ENCODE data around the gene WDTC1. TPM values are rescaled to one million over a fixed set of nuclear protein-coding genes. Genes with fewer than 3 reads are reported as not detected.
"Not testable (repeated sequence)": the region's sequence is repeated elsewhere in the genome, so short reads cannot be mapped to it uniquely, and the experiment has no call there.

WDTC1 gene
- total RNA-seq, 1 donor from 2014 or later: 53.6 TPM

GRCh38 chr1:27241677-27242076 lies 7.2 kb downstream of the WDTC1 start:
- no peak for DNase-seq (ENCODE audit: low spot score)
- intact Hi-C loops (cut with DNase I): no loop called here

DNA sequence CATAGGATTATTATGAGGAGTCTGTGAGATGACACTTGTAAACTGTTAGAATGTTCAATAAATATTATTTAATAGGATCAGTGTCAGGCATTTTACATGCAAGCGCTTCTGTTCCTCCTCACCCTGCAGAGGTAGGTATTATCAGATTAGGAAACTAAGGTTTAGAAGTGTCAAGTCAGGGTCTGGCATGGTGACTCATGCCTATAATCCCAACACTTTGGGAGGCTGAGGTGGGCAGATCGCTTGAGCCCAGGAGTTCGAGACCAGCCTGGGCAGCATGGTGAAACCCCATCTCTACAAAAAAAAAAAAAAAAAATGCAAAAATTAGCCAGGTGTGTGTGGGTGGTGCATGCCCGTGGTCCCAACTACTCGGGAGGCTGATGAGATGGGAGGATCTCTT lies 9.2 kb downstream of the WDTC1 start:
- DNase-seq (ENCODE audit: low spot score): not testable (repeated sequence)

DNA sequence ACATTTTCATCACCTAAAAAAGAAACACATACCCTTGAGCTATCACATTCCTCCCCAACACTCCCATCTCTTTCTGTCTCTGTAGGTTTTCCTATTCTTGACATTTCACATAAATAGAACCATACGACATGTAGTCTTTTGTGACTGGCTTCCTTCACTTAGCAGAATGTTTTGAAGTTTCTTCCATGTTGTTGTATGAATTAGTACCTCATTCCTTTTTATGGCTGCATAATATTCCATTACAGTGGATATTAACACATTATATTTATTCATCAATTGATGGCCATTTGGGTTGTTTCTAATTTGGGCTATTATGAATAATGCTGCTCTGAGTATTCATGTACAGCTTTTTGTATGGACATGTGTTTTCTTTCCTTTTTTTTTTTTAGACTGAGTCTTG lies 11.8 kb downstream of the WDTC1 start:
- no peak for DNase-seq (ENCODE audit: low spot score)
- intact Hi-C loops (cut with DNase I): no loop called here

More for the DNA sequence above, 9.2 kb downstream of the WDTC1 start:
- intact Hi-C loops (cut with DNase I): not testable (repeated sequence)

DNA sequence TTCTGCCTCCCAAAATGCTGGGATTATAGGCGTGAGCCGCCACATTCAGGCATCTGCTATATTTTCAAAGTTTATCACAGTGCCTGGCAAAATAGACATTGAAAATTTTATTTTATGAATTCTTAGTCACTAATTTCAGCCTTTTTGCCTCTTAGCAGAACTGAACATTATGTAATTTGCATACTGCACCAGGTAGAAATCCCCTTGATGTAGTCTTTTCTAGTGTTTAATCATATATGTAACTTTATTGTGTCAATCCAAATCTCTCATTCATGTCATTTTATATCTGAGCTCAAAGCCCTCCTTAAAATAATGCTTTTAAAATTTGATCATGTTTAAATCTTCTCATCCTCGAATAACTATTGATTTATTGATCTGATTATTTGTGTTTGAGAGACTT lies 19.2 kb downstream of the WDTC1 start:
- DNase-seq (ENCODE audit: low spot score): no peak
- intact Hi-C loops (cut with DNase I): no loop called here

- intact Hi-C loops (cut with DNase I): no loop called here
- no peak for DNase-seq (ENCODE audit: low spot score)
Observed at GRCh38 chr1:27255136-27255535, 20.7 kb downstream of the WDTC1 start.

DNA sequence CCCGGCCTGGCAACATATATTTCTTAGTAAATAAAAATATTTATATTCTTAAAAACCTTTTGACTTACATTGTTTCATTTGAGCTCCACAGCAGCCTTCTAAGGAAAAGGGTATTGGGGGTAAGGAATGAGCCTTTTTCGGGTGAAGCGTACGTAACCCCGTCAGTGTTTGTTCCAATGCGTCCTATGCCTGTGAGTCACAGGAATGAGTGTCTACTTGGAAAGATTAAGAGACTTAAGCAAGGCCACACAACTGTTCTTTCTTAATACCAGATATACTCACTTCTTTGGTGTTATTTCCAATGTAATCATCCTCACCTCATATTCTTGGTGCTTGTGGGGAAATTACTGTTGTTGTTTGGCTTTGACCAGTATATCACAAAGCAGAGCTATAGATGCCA lies 22.7 kb downstream of the WDTC1 start:
- intact Hi-C loops (cut with DNase I): no loop called here
- no peak for DNase-seq (ENCODE audit: low spot score)

- no peak for DNase-seq (ENCODE audit: low spot score)
- intact Hi-C loops (cut with DNase I): no loop called here
Observed at GRCh38 chr1:27258598-27258997, 24.2 kb downstream of the WDTC1 start.

DNA sequence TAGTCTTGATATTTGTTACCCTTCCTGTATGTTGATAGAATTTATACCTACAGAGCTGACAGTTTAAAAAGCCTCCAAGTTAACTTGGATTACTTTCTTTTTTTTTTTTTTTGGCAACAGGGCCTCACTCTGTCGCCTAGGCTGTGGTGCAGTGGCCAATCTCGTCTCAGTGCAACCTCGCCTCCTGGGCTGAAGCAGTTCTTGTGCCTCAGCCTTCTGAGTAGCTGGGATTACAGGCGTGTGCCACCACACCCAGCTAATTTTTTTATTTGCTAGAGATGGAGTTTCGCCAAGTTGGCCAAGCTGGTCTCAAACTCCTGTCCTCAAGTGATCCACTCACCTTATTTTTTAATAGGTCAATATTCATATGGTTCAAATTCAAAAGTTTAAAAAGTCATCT lies 32.7 kb downstream of the WDTC1 start:
- intact Hi-C loops (cut with DNase I): no loop called here
- no peak for DNase-seq (ENCODE audit: low spot score)

DNA sequence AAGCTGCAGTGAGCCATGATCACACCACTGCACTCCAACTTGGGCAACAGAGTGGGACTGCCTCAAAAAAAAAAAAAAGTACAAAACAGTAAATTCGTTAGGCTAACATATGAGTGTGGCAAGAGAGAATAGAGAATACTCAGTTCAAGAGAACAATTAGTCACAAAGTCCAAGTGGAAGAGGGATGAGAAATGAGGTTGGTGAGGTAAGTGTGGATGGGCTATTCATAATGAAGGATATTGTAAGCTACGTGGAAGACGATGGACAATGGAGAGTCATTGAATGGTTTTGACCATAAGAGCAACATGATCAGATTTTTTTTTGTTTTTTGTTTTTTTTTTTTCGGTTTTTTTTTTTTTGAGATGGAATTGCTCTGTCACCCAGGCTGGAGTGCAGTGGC lies 34.8 kb downstream of the WDTC1 start:
- intact Hi-C loops (cut with DNase I): no loop called here
- DNase-seq (ENCODE audit: low spot score): no peak

DNA sequence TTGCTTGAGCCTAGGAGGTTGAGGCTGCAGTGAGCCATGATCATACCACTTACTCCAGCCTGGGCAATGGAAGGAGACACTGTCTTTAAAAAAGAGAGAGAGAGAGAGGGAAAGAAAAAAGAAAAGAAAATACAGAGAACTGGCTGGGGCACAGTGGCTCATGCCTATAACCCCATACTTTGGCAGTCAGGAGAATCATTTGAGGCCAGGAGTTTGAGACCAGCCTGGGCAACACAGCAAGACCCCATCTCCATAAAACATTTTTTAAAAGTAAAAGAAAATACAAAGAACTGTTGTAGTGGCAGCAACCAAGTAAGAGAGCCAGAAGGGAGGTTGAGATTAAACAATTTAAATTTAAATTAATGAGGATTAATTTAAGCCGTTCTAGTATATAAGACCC lies 39.8 kb downstream of the WDTC1 start:
- no peak for DNase-seq (ENCODE audit: low spot score)
- intact Hi-C loops (cut with DNase I): no loop called here

- intact Hi-C loops (cut with DNase I): no loop called here
Observed at GRCh38 chr1:27275696-27276095, 41.3 kb downstream of the WDTC1 start.

GRCh38 chr1:27284425-27285273 lies 50.2 kb downstream of the WDTC1 start:
- intact Hi-C loops (cut with DNase I): loop anchor here (1.0 to 10.0 kb wide), 3 partner anchors 90 to 237 kb away; no protein-coding TSS in a partner anchor
- peak; percentile 88 for DNase-seq (ENCODE audit: low spot score)

More at GRCh38 chr1:27275696-27276095, 41.3 kb downstream of the WDTC1 start:
- DNase-seq (ENCODE audit: low spot score): no peak

DNA sequence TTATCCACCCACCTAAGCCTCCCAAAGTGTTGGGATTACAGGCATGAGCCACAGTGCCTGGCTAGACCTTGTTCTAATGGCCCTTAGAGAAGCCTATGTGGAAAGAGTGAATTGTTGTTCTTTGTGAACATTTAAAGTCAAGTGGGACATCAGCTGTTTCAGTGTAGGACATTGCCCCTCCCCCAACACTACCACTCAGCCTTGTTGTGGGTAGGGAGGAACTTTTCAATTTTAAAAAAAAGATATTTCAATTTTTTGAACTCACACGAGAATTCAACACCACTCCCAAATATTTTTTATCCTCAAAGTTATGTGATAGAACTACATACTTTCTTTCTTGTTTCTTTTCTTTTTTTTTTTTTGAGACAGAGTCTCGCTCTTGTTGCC lies 50.8 kb downstream of the WDTC1 start:
- intact Hi-C loops (cut with DNase I): loop anchor here (10.0 kb wide), 1 partner anchor 90 kb away; no protein-coding TSS in a partner anchor
- DNase-seq (ENCODE audit: low spot score): no peak

DNA sequence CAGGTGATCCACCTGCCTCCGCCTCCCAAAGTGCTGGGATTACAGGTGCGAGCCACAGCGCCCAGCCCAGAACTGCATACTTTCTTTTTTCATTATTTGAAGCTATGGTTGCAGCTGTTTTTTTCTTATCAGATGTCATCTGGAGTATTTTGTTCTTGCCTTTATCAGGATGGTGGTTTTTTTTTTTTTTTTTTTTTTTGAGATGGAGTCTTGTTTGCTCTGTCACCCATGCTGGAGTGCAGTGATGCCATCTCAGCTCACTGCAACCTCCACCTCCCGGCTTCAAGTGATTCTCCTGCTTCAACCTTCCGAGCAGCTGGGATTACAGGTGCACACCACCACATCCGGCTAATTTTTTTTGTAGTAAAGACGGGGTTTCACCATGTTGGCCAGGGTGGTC lies 51.4 kb downstream of the WDTC1 start:
- DNase-seq (ENCODE audit: low spot score): not testable (repeated sequence)
- intact Hi-C loops (cut with DNase I): loop anchor here (10.0 kb wide), 1 partner anchor 91 kb away; no protein-coding TSS in a partner anchor

DNA sequence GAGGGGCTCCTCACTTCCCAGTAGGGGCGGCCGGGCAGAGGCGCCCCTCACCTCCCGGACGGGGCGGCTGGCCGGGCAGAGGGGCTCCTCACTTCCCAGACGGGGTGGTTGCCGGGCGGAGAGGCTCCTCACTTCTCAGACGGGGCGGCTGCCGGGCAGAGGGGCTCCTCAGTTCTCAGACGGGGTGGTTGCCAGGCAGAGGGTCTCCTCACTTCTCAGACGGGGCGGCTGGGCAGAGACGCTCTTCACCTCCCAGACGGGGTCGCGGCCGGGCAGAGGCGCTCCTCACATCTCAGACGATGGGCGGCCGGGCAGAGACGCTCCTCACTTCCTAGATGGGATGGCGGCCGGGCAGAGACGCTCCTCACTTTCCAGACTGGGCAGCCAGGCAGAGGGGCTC lies 54.7 kb downstream of the WDTC1 start:
- DNase-seq (ENCODE audit: low spot score): not testable (repeated sequence)
- intact Hi-C loops (cut with DNase I): loop anchor here (10.0 kb wide), 1 partner anchor 94 kb away; no protein-coding TSS in a partner anchor

DNA sequence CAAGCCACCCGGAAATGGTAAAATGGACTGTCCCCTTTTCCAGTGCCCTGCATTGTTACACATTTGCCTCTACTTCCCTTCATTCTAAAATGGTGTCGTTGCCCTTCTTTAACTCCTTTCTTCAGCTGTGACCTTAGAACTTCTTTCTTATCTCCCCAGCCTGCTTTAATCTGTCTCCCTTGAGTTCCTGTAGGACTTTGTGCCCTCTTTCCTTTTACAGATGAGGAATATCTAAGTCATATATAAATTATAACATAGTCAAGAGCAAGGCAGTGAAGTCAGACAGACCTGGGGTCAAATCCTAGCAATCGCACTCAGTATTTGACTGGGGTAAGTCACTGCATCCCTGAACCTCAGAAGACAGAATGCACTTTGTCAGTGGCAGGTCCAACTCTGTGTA lies 56.1 kb downstream of the WDTC1 start:
- intact Hi-C loops (cut with DNase I): no loop called here
- no peak for DNase-seq (ENCODE audit: low spot score)

DNA sequence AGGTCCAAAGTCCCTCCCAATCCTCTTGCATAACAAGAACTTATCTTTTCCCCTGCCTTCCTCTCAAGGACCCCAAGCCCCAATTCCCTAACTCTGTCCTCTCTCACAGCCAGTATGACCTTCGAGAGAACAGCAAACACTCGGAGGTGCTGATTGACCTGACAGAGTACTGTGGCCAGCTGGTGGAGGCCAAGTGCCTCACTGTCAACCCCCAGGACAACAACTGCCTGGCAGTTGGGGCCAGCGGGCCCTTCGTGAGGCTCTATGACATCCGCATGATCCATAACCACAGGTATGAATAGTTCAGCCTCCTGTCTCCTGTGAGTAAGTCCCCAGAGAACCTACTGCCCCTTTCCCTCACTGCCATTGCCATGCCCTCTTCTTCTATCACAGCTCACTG lies 57.7 kb downstream of the WDTC1 start:
- no peak for DNase-seq (ENCODE audit: low spot score)
- intact Hi-C loops (cut with DNase I): no loop called here

- intact Hi-C loops (cut with DNase I): no loop called here
- no peak for DNase-seq (ENCODE audit: low spot score)
Observed at GRCh38 chr1:27293915-27294314, 59.5 kb downstream of the WDTC1 start.

- intact Hi-C loops (cut with DNase I): no loop called here
- peak; percentile 85 for DNase-seq (ENCODE audit: low spot score)
Observed at GRCh38 chr1:27296773-27297291, 62.4 kb downstream of the WDTC1 start.

DNA sequence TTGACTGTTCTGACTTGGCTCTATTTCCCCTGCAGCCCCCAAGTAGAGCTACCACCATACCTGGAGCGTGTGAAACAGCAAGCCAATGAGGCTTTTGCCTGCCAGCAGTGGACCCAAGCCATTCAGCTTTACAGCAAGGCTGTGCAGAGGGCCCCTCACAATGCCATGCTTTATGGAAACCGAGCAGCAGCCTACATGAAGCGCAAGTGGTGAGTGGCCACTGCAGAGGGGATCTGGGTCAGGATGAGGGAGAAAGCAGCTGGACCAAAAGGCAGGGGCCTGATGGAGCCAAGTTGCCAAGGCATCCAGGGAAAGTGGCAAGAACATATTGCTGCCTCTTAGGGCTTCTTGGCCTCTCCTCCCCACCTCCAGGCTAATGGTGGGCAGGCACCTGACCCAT lies 63.5 kb downstream of the WDTC1 start:
- DNase-seq (ENCODE audit: low spot score): no peak

More for the DNA sequence above, 63.5 kb downstream of the WDTC1 start:
- intact Hi-C loops (cut with DNase I): no loop called here
